HepG2 (cell line): ENCODE data around the gene COX6A2. TPM values are rescaled to one million over a fixed set of nuclear protein-coding genes. Genes with fewer than 3 reads are reported as not detected.

Source experiments
- ATAC-seq: fragments of 200-7000 bp; cut with Tn5 transposase; 3 replicates; pipeline ENCODE4 v1.9.1; 2020; ENCODE audit warnings: mild to moderate bottlenecking, moderate library complexity
- BruUV-seq: library from RNA; stranded (reverse); fragments of 400-500 nt; replicated peaks from 2 replicates; lab custom pipeline; 2021; lab: Mats Ljungman, UMichigan
- CTCF ChIA-PET: fragments of 300-600 bp; formaldehyde crosslinking; extraction: SDS; loops from one replicate; lab custom pipeline; 2021; ENCODE audit warnings: low total read pairs, inconsistent platforms, low intra/inter-chr PET ratio; lab: Yijun Ruan, JAX
- POLR2A ChIA-PET: fragments of 350-600 bp; sonication (Branson Sonifier 250); formaldehyde crosslinking; loops from one replicate; lab custom pipeline; 2020; ENCODE audit warnings: antibody characterized with exemption, inconsistent platforms; lab: Yijun Ruan, JAX
- DNase-seq: peaks from one replicate; pipeline ENCODE4 v3.0.0-alpha.2; 2015; ENCODE audit warnings: low spot score
- FAIRE-seq: peaks from 3 replicates; lab custom pipeline; 2011; peaks lifted over from hg19 to GRCh38; lab: Jason Lieb, UNC
- H2AFZ ChIP-seq: one replicate; pipeline ENCODE4 v1.6.1; 2011; ENCODE audit warnings: low read length, inconsistent platforms
- H3K27ac ChIP-seq: fragments of 300-600 bp; 3 replicates; pipeline ENCODE4 v1.8.0; 2011; ENCODE audit warnings: mixed run types, mild to moderate bottlenecking, mixed read lengths, low read length, inconsistent platforms; ENCODE audit not compliant: insufficient read depth; ENCODE audit errors: extremely low read length
- H3K27me3 ChIP-seq, 2 experiments: fragments of 200-600 bp in 1 of 2; 2 replicates in 1 of 2; 3 replicates in 1 of 2; pipeline versions ENCODE4 v1.6.0 to v1.8.0; 2011; ENCODE audit warnings: low read length in 2 of 2, mild to moderate bottlenecking in 2 of 2, moderate library complexity in 2 of 2, inconsistent platforms in 1 of 2; ENCODE audit not compliant: insufficient read depth in 2 of 2, control insufficient read depth in 1 of 2
- H3K36me3 ChIP-seq, 2 experiments: fragments of 200-600 bp in 1 of 2; replicated peaks in 1 of 2; 2 replicates in 1 of 2; 3 replicates in 1 of 2; pipeline versions ENCODE4 v1.5.1 to v1.8.0; 2011; ENCODE audit warnings: low read length in 2 of 2, inconsistent platforms in 1 of 2; ENCODE audit not compliant: insufficient read depth in 2 of 2, control insufficient read depth in 1 of 2
- H3K4me1 ChIP-seq: 2 replicates; pipeline ENCODE4 v1.5.1; 2012; ENCODE audit warnings: low read length, inconsistent platforms; ENCODE audit not compliant: insufficient read depth
- H3K4me2 ChIP-seq: 2 replicates; pipeline ENCODE4 v1.6.0; 2011; ENCODE audit warnings: low read depth, low read length, inconsistent platforms
- H3K4me3 ChIP-seq, 3 experiments: fragments of 200-600 bp in 1 of 3; sonication (generic), shearing (Covaris generic) in 1 of 3; replicated peaks in 1 of 3; 2 replicates each; pipeline ENCODE4 v1.5.1; 2011 to 2016; ENCODE audit warnings: low read length in 3 of 3, inconsistent platforms in 2 of 3, low read depth in 2 of 3, mild to moderate bottlenecking in 2 of 3, control low read depth in 1 of 3, mixed read lengths in 1 of 3; ENCODE audit not compliant: insufficient read depth in 1 of 3
- H3K79me2 ChIP-seq: one replicate; pipeline ENCODE4 v1.6.1; 2011; ENCODE audit warnings: low read length, inconsistent platforms; ENCODE audit not compliant: insufficient read depth
- H3K9ac ChIP-seq: 2 replicates; pipeline ENCODE4 v1.6.0; 2011; ENCODE audit warnings: mild to moderate bottlenecking, low read depth, low read length, inconsistent platforms; ENCODE audit not compliant: insufficient read depth
- H3K9me3 ChIP-seq: 2 replicates; pipeline ENCODE4 v1.5.1; 2012; ENCODE audit warnings: mild to moderate bottlenecking, low read length
- H4K20me1 ChIP-seq: 2 replicates; pipeline ENCODE4 v1.6.0; 2011; ENCODE audit warnings: inconsistent platforms, mild to moderate bottlenecking, low read length, moderate library complexity; ENCODE audit not compliant: insufficient read depth
- EEA1 ChIP-seq: sonication (generic); formaldehyde crosslinking; IDR thresholded peaks from 2 replicates; pipeline ENCODE4 v1.5.1; 2020; ENCODE audit warnings: mild to moderate bottlenecking, missing genetic modification reagents, borderline replicate concordance
- GPBP1L1 ChIP-seq: sonication (generic); formaldehyde crosslinking; IDR thresholded peaks from 2 replicates; pipeline ENCODE4 v1.5.0; 2020; ENCODE audit warnings: mild to moderate bottlenecking, missing genetic modification reagents
- NFRKB ChIP-seq: fragments of 450-650 bp; IDR thresholded peaks from 2 replicates; pipeline ENCODE4 v1.6.1; 2017
- RBM22 ChIP-seq: fragments of 200-400 bp; formaldehyde crosslinking; optimal IDR thresholded peaks from 2 replicates; pipeline ENCODE3; 2017; ENCODE audit warnings: mild to moderate bottlenecking, low read length, moderate library complexity
- SIX4 ChIP-seq: sonication (generic); formaldehyde crosslinking; IDR thresholded peaks from 2 replicates; pipeline ENCODE4 v1.4.0; 2020; ENCODE audit warnings: missing genetic modification reagents
- TAF1 ChIP-seq: sonication (generic); formaldehyde crosslinking; IDR thresholded peaks from 2 replicates; pipeline ENCODE4 v1.4.0; 2020; ENCODE audit warnings: missing genetic modification reagents
- ZFP62 ChIP-seq: sonication (generic); formaldehyde crosslinking; IDR thresholded peaks from 2 replicates; pipeline ENCODE4 v1.4.0; 2020; ENCODE audit warnings: missing genetic modification reagents
- ZNF17 ChIP-seq: sonication (generic); formaldehyde crosslinking; IDR thresholded peaks from 2 replicates; pipeline ENCODE4 v1.5.0; 2020; ENCODE audit warnings: mild to moderate bottlenecking, missing genetic modification reagents
- ZNF235 ChIP-seq: sonication (generic); formaldehyde crosslinking; IDR thresholded peaks from 2 replicates; pipeline ENCODE4 v1.8.1; 2023; ENCODE audit warnings: mild to moderate bottlenecking, missing genetic modification reagents, borderline replicate concordance
- WGBS: methylation state at CpG from one replicate; pipeline ENCODE4 v1.1.6; 2017; ENCODE audit warnings: low lambda C conversion rate; 5-methylcytosine and 5-hydroxymethylcytosine counted together
- in situ Hi-C: cut with HindIII; loops from 2 replicates; pipeline ENCODE4 v1.10.0; 2017; ENCODE audit warnings: low pct_unique_long_range_greater_than_20kb; ENCODE audit not compliant: extremely low pct_ligation_motif_present
- intact Hi-C: fragments of 100-400 bp; cut with micrococcal nuclease; formaldehyde crosslinking; loops from one replicate; pipeline ENCODE4 v1.10.0; 2022; ENCODE audit not compliant: unreplicated experiment
- polyA plus RNA-seq, 8 experiments: library from polyadenylated mRNA; depleted of rRNA in 3 of 8; stranded (reverse) in 7 of 8; unstranded in 1 of 8; fragments of >200 nt; fragmentation: Illumina TruSeq in 4 of 8; extraction: Trizol in 4 of 8; gene quantifications; 2 replicates each; pipeline versions ENCODE4 v1.2.1 to v1.2.3, GENCODE V29; 2011 to 2016; ENCODE audit warnings: low read depth in 4 of 8, missing spikeins in 1 of 8, mixed read lengths in 1 of 8; ENCODE audit not compliant: insufficient read depth in 1 of 8
- total RNA-seq, 5 experiments: library from RNA; depleted of rRNA; stranded (reverse); fragments of >200 nt; fragmentation: Illumina TruSeq; extraction: Trizol; gene quantifications; 2 replicates each; pipeline ENCODE4 v1.2.3, GENCODE V29; 2016; ENCODE audit warnings: low read depth in 1 of 5
- TF ChIP-seq, protein P1 (sequence below): IDR thresholded peaks from 2 replicates; pipeline ENCODE4 v1.6.1; 2016; ENCODE audit warnings: missing compliant biosample characterization, missing genetic modification reagents, borderline replicate concordance
- TF ChIP-seq, protein P2 (sequence below): IDR thresholded peaks from 2 replicates; pipeline ENCODE4 v1.6.1; 2016; ENCODE audit warnings: mild to moderate bottlenecking
- TF ChIP-seq, protein P3 (sequence below): sonication (generic); formaldehyde crosslinking; IDR thresholded peaks from 2 replicates; pipeline ENCODE4 v1.4.0; 2020; ENCODE audit warnings: missing genetic modification reagents
- TF ChIP-seq, protein P4 (sequence below): IDR thresholded peaks from 2 replicates; pipeline ENCODE4 v1.6.1; 2016; ENCODE audit warnings: mild to moderate bottlenecking, missing biosample characterization, missing genetic modification reagents

Gene COX6A2
- total and polyA plus RNA-seq, 2 of the 13 experiments (the other 11 are each of a cell fraction or from before 2014, with no cell fraction given), result not detected

- H3K27me3 ChIP-seq, result peaks cover 0 to 17% of the 10 kb centered on the region in 2 experiments; a peak in 4 of 5 replicates
- H3K4me2 ChIP-seq, result no peak overlapping the region
- no peaks in the 10 kb centered on the region for H3K4me1 ChIP-seq
- H3K9me3 ChIP-seq, result no peaks in the 10 kb centered on the region
- no peak for FAIRE-seq
- H2AFZ ChIP-seq, result no peak overlapping the region
- no TSS peak for BruUV-seq
- ATAC-seq, result no peak
- H3K9ac ChIP-seq, result no peak overlapping the region
- no peak for TF ChIP-seq GPBP1L1
- no peak for TF ChIP-seq ZNF235 (CRISPR knock-in tag)
- TF ChIP-seq RBM22, result no peak
- TF ChIP-seq ZFP62 (CRISPR knock-in tag), result no peak
- TF ChIP-seq SIX4 (CRISPR knock-in tag), result no peak
- no peak for TF ChIP-seq ZNF17 (CRISPR knock-in tag)
- TF ChIP-seq, protein P1, sequence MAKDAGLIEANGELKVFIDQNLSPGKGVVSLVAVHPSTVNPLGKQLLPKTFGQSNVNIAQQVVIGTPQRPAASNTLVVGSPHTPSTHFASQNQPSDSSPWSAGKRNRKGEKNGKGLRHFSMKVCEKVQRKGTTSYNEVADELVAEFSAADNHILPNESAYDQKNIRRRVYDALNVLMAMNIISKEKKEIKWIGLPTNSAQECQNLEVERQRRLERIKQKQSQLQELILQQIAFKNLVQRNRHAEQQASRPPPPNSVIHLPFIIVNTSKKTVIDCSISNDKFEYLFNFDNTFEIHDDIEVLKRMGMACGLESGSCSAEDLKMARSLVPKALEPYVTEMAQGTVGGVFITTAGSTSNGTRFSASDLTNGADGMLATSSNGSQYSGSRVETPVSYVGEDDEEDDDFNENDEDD, result no peak
- TF ChIP-seq, protein P2, sequence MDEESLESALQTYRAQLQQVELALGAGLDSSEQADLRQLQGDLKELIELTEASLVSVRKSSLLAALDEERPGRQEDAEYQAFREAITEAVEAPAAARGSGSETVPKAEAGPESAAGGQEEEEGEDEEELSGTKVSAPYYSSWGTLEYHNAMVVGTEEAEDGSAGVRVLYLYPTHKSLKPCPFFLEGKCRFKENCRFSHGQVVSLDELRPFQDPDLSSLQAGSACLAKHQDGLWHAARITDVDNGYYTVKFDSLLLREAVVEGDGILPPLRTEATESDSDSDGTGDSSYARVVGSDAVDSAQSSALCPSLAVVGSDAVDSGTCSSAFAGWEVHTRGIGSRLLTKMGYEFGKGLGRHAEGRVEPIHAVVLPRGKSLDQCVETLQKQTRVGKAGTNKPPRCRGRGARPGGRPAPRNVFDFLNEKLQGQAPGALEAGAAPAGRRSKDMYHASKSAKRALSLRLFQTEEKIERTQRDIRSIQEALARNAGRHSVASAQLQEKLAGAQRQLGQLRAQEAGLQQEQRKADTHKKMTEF (CRISPR knock-in tag), result no peak
- TF ChIP-seq, protein P3, sequence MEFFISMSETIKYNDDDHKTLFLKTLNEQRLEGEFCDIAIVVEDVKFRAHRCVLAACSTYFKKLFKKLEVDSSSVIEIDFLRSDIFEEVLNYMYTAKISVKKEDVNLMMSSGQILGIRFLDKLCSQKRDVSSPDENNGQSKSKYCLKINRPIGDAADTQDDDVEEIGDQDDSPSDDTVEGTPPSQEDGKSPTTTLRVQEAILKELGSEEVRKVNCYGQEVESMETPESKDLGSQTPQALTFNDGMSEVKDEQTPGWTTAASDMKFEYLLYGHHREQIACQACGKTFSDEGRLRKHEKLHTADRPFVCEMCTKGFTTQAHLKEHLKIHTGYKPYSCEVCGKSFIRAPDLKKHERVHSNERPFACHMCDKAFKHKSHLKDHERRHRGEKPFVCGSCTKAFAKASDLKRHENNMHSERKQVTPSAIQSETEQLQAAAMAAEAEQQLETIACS (CRISPR knock-in tag), result no peak
- no peak for TF ChIP-seq TAF1
- TF ChIP-seq EEA1 (CRISPR knock-in tag), result no peak
- TF ChIP-seq, protein P4, sequence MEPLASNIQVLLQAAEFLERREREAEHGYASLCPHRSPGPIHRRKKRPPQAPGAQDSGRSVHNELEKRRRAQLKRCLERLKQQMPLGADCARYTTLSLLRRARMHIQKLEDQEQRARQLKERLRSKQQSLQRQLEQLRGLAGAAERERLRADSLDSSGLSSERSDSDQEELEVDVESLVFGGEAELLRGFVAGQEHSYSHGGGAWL, result no peak
- TF ChIP-seq NFRKB, result no peak
- intact Hi-C loops, result no loop called here
- no peaks in the 10 kb centered on the region for H3K79me2 ChIP-seq
- H4K20me1 ChIP-seq, result no peaks in the 10 kb centered on the region
- H3K27ac ChIP-seq, result no peak overlapping the region
- H3K4me3 ChIP-seq, result no peak overlapping the region
- ChIA-PET CTCF (no interaction called here), POLR2A (no interaction called here)
- 46% methylated on average over 11 of the region's 12 CpGs for WGBS
- no peaks in the 10 kb centered on the region for H3K36me3 ChIP-seq
- no peak for DNase-seq
- in situ Hi-C loops, result no loop called here
Observed at GRCh38 chr16:31423801-31424200, 4.4 kb downstream of the COX6A2 start.
